Placental epithelial cell (primary cell): ENCODE data around the gene UNC5B. TPM values are rescaled to one million over a fixed set of nuclear protein-coding genes. Genes with fewer than 3 reads are reported as not detected.

Source experiments
- total RNA-seq: library from RNA; depleted of rRNA; stranded (reverse); fragments of >200 nt; gene quantifications from 2 replicates; pipeline ENCODE4 v1.2.3, GENCODE V29; 2012

UNC5B gene
- 0.39 and 0.87 TPM in 2 replicates for total RNA-seq

GRCh38 chr10:71212318-71213126 is at the start of gene UNC5B:
Gene UNC5B, plus strand, starts transcription at chr10:71212570. Its CDS starts 416 bp downstream, at chr10:71212986.

GRCh38 chr10:71319042-71319799 is 106.9 kb downstream of the UNC5B start, which contains the start of gene SLC29A3:
Gene SLC29A3, plus strand, starts transcription at chr10:71319259. Its CDS starts 51 bp downstream, at chr10:71319310.

Other genes with a start within 250 kb of the UNC5B start
- 50.4 and 54.2 TPM in 2 replicates for gene SLC29A3, start 106.7 kb downstream of the UNC5B start, total RNA-seq
- gene CDH23, start 184.3 kb downstream of the UNC5B start, total RNA-seq, result 5.6 and 31.4 TPM in 2 replicates